ENCODE results near the gene CFAP99.
"Not testable (repeated sequence)": the region's sequence is repeated elsewhere in the genome, so short reads cannot be mapped to it uniquely, and the experiment has no call there.

Gene CFAP99
- 0 to 0.14 reads per million in 2 donors for total RNA-seq

DNA sequence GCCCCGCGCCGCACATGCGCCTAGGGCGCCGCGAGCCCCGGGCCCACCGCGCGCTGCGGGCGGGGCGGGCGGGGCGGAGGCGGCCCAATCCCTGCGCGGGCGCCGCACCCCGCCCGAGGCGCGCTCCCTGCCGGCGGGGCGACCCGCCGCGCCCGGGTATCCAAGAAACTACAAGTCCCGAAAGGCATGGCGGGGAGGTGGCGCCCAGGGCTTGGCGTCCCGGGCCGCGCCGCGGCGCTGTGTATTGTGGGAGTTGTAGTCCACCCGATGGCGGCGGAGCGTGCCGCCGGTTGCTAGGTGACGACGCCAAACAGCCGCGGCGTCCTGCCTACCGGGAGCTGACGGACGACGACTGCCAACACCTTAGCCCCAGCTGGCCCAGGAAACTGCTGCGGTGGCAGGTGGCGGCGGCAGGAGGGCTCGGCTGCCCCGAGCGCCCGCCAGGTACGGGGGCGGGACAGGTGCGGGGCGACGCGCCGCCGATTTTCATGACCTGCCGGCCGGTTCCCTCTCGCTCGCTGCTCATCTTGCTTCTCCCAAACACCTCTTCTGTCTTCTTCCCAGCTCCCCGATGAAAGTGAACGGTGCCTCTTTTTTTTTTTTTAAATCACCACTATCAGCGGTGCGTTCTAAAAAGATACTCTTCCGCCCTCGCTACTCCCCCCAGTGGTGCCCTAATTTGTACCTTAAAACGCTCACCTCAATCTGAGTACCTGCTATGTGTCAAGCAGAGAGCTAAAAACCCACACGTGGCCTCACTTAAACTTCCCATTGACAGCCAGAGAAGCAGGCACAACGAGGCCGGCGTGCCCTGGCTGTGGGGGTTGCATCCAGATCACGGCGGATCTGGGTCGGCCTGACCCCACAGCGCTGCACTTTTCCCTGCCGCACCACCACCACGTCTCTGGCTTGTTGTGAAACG lies at the start of gene CFAP99:
Gene CFAP99, plus strand, starts transcription at position 306 of the 922 bp plus-strand sequence.
- peak; percentile 98 for DNase-seq

GRCh38 chr4:2370597-2371320 lies 48.0 kb upstream of the CFAP99 start:
- DNase-seq: no peak

- DNase-seq: no peak
These were observed 46.8 kb upstream of the CFAP99 start for GRCh38 chr4:2371765-2372487.

DNA sequence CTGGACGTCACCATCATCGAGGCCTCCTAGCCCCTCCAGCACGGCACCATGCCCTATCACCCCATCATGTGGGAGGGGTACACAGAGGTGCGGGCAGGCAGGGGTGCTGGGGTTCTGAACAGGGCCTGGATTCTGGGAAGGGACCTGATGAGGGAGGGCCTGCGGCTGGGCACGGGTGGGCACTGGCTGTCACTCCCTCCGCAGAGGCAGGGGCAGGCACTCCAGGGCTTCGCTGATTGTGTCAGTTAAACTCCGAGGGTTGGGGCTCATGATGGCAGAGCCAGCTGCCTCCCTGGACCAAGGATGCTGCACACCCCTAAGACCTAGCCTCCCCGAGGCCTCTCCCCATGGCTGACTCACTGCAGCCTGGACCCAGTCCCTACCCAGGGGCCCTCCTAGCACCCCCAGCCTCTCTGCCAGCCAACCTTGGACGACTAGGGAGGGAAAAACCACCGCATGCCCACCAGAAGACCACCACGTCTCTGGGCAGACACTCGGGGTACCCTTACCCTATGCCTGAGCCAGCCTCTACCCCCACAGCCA lies 46.2 kb upstream of the CFAP99 start:
- DNase-seq: no peak

DNA sequence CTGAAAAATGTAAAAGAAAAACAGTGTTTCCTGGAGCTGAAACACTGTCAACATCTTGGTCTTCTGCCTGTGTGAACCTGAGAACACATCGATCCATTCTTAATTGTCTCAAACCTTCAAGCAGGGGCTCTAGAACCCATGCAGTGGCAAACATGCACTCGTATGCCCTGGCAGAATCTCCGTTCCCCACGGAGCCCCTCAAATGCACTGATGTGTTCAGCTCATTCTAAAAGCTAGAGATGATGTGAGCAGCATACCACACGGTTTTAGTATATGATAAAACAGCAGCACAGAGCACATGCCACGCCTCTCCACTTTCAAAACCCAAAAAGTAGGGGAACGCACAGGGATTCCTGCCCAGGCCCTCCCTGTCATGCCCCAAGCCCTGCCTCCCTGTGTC lies 45.2 kb upstream of the CFAP99 start:
- no peak for DNase-seq

DNA sequence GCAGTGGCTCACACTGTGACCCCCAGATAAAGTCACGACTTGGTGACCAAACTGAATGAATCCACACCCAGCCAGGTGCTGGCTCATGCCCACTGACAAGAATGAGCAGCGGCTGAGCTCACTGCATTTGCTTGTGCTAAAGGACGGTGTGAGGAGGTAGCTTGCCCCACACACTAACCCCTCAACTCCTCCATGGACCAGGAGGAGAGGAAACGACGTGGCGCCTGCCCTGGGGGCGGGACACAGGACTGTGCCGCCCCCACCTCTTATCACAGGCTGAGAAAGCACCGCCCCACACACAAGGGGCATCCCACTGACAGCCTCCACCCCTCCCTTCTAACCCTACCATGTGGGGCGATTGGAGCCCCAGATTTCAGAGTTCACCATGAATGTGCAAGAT lies 43.3 kb upstream of the CFAP99 start:
- DNase-seq: no peak

GRCh38 chr4:2377241-2377640 lies 41.5 kb upstream of the CFAP99 start:
- DNase-seq: no peak

DNA sequence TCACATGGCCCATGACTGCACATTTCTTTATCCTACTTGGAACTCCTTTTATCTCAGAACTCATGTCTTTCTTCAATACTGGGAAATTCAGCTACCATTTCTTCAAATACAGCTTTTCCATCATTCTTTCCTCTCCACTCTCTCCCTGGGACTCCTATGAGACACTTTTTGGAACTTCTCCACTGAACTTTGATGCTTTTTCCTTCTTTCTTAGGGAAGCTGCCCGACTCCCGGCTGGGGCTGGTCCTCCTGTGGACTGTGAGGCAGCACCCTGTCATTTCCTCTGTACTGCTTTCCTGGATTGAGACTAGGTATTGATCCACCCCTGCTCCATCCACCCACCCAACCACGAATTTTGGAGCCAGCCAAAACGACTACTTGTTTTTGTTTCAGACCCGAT lies 40.4 kb upstream of the CFAP99 start:
- DNase-seq: no peak

GRCh38 chr4:2378898-2379297 lies 39.9 kb upstream of the CFAP99 start:
- no peak for DNase-seq

DNA sequence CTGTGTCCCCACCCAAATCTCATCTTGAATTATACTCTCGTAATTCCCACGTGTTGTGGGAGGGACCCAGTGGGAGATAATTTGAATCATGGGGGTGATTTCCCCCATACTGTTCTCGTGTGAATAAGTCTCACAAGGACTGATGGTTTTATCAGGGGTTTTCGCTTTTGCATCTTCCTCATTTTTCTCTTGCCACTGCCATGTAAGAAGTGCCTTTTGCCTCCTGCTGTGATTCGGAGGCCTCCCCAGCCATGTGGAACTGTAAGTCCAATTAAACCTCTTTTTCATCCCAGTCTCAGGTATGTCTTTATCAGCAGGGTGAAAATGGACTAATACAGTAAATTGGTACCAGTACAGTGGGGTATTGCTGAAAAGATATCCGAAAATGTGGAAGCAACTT lies 38.2 kb upstream of the CFAP99 start:
- not testable (repeated sequence) for DNase-seq

GRCh38 chr4:2382769-2383202 lies 36.0 kb upstream of the CFAP99 start:
- DNase-seq: not testable (repeated sequence)

DNA sequence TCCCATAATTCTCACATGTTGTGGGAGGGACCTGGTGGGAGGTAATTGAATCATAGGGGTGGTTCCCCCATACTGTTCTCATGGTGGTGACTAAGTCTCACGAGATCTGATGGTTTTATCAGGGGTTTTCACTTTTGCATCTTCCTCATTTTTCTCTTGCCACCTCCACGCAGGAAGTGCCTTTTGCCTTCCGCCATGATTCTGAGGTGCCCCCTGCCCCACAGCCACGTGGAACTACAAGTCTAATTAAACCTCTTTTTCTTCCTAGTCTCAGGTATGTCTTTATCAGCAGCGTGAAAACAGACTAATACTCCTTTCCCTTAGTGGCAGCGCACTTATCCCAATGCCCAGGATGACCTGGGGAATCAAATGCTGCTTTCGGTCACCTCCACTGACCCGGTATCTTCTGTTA lies 35.5 kb upstream of the CFAP99 start:
- DNase-seq: not testable (repeated sequence)

DNA sequence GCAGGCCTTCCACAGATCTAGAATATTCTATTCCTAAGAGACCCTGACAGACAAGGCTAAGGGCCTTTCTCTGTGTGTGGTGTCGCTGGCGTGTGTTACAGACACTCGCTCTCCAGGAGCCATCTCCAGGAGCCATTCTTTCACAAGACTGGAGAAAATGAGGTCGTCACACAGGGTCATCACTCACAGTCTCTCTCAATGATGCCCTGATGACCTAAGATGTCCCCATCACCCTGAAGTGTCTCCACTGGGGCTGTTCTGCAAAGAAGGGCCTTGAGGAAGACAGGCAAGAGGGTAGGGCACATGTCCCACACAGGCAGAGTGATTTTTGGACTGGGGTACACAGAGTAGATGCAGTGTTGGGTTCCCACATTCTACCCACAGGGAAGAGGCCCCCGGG lies 35.0 kb upstream of the CFAP99 start:
- DNase-seq: no peak

DNA sequence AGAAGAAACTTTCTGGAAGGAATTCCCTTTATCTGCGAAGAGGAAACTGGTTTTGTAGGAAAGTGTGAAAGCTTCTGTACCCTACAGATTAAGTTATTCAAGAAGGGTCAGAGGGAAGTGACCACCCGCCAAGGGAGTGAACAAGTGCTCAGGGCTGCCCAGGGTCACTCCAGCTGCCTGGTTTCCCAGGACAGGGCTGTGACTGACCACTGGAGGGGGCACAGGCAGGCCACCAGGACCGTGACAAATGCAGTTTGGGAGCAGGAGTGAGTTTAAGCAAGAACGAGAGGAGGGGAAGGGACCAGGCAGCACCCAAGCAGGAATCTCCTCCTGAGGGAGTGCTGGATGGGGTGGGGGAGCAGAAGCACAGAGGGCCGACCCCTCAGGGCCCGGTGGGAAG lies 34.5 kb upstream of the CFAP99 start:
- DNase-seq: no peak

GRCh38 chr4:2385516-2385915 lies 33.2 kb upstream of the CFAP99 start:
- DNase-seq: no peak

DNA sequence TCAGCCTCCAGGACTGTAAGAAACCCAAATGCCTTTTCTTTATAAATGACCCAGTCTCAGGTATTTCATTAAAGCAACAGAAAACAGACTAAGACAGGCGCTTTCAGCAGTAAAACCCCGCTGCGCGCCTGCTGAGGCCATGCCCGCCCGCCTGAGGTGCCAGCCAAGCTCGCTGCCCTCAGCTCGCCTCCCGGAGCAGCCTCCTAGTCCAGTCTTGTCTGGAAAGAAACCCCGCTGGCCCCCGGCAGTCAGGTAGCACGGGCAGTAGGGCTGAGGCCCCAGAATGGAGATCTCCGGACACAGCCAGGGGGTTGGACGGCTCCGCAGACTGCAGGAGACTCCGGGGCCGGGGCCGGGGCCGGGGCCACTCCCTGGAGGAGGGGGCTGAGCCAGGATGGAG lies 32.0 kb upstream of the CFAP99 start:
- no peak for DNase-seq

DNA sequence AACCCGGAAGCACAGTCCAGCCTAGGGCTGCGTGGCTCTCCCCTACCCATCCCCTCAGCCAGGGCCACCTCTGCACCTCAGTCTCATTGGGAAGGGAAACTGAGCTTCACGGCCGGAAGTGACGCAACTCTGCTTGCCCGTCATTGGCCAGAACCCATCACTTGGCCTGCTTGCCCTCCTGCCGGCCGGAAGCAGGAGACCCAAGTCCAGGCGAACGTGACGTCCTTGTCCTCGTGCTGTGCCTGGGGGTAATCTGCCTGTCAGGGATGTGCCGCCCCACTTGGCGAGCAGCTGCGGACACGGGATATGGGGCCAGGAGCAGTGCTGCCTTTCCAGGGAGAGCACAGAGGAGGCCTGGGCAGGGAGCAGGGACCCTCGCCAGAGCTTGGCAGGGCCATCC lies 31.5 kb upstream of the CFAP99 start:
- DNase-seq: no peak

GRCh38 chr4:2387829-2388228 lies 30.9 kb upstream of the CFAP99 start:
- no peak for DNase-seq

- no peak for DNase-seq
These were observed 30.1 kb upstream of the CFAP99 start for GRCh38 chr4:2388429-2389182.

DNA sequence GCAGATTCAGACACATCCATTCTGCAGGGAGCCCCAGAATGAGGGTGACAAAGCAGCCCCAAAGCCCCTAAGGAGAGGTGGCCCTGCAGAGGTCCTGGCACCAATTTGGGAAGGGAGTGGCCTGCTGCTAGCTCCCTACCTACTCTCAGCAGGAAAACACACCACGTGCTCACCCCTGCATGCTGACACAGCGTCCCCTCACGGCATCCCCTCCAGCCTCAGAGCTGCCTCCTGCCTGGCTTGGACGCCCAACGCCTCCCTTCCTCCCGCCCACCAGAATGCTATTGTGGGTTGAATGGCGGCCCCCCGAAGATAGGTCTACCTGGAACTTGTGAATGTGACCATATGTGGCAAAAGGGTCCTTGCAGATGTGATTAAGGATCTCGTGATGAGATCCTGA lies 29.1 kb upstream of the CFAP99 start:
- no peak for DNase-seq

GRCh38 chr4:2390146-2390545 lies 28.6 kb upstream of the CFAP99 start:
- DNase-seq: no peak

- no peak for DNase-seq
These were observed 27.9 kb upstream of the CFAP99 start for GRCh38 chr4:2390784-2391421.
